Activated naive CD4-positive, alpha-beta T cell treated with anti-CD3 and anti-CD28 coated beads, Interleukin-2, amount 10 ng/mL, durations not matched to agents 7 days and 5 days (primary cell): ENCODE measurements around the gene PI4K2A.
"Not testable (repeated sequence)": the region's sequence is repeated elsewhere in the genome, so short reads cannot be mapped to it uniquely, and the experiment has no call there.

Experiments
- CTCF ChIA-PET: fragments of 350-600 bp; sonication (Branson Sonifier 250); formaldehyde crosslinking; loops from one replicate; lab custom pipeline; 2021; ENCODE audit warnings: antibody characterized with exemption; lab: Charles Lee
- DNase-seq: peaks from one replicate; pipeline ENCODE4 v3.0.0-alpha.2; 2020
- H3K27ac Mint-ChIP-seq: one replicate; pipeline ENCODE4 v1.8.0; 2021; ENCODE audit warnings: mild to moderate bottlenecking, moderate library complexity, mixed read lengths
- H3K27me3 Mint-ChIP-seq: one replicate; pipeline ENCODE4 v1.8.0; 2021; ENCODE audit warnings: mild to moderate bottlenecking, mixed read lengths
- H3K36me3 Mint-ChIP-seq: one replicate; pipeline ENCODE4 v1.8.0; 2021; ENCODE audit warnings: mixed read lengths
- H3K4me1 Mint-ChIP-seq: one replicate; pipeline ENCODE4 v1.8.0; 2021; ENCODE audit warnings: mixed read lengths
- H3K4me3 Mint-ChIP-seq: one replicate; pipeline ENCODE4 v1.8.0; 2021; ENCODE audit warnings: mild to moderate bottlenecking, moderate library complexity, mixed read lengths
- H3K9me3 Mint-ChIP-seq: one replicate; pipeline ENCODE4 v1.8.0; 2021; ENCODE audit warnings: mixed read lengths

Gene PI4K2A

GRCh38 chr10:97687785-97688781 lies 47.6 kb downstream of the PI4K2A start:
- no peak for DNase-seq
- no peaks in the 10 kb centered on the region for H3K36me3 Mint-ChIP-seq
- peaks cover 18% of the 10 kb centered on the region for H3K4me1 Mint-ChIP-seq
- H3K9me3 Mint-ChIP-seq: no peaks in the 10 kb centered on the region
- H3K4me3 Mint-ChIP-seq: peak overlapping the region; percentile 80
- CTCF ChIA-PET: interaction anchor here (0.7 to 6.0 kb wide), 10 partner anchors 9 to 244 kb away, joined by 3 to 32 read pairs (median 7); partner anchors contain the start of gene ZFYVE27
- H3K27ac Mint-ChIP-seq: peak overlapping the region; percentile 22
- peaks cover 16% of the 10 kb centered on the region for H3K27me3 Mint-ChIP-seq

GRCh38 chr10:97689559-97690020 lies 49.1 kb downstream of the PI4K2A start:
- Mint-ChIP-seq H3K36me3 (no peaks in the 10 kb centered on the region), H3K27me3 (peaks cover 16% of the 10 kb centered on the region), H3K9me3 (no peaks in the 10 kb centered on the region), H3K27ac (no peak overlapping the region), H3K4me1 (peaks cover 18% of the 10 kb centered on the region), H3K4me3 (no peak overlapping the region)
- CTCF ChIA-PET: interaction anchor here (1.0 to 6.0 kb wide), 2 partner anchors 12 to 13 kb away, joined by 3 to 32 read pairs; no protein-coding TSS in a partner anchor
- DNase-seq: no peak

GRCh38 chr10:97690133-97690532 lies 49.7 kb downstream of the PI4K2A start:
- no peak for DNase-seq
- CTCF ChIA-PET: interaction anchor here (1.0 to 6.0 kb wide), 2 partner anchors 12 to 13 kb away, joined by 3 to 32 read pairs; no protein-coding TSS in a partner anchor
- Mint-ChIP-seq H3K27me3 (peaks cover 16% of the 10 kb centered on the region), H3K4me1 (peaks cover 18% of the 10 kb centered on the region), H3K27ac (no peak overlapping the region), H3K36me3 (no peaks in the 10 kb centered on the region), H3K9me3 (no peaks in the 10 kb centered on the region), H3K4me3 (no peak overlapping the region)

- CTCF ChIA-PET: interaction anchor here (1.0 to 2.4 kb wide), 3 partner anchors 9 to 11 kb away, joined by 5 to 11 read pairs (median 10); partner anchors contain the start of gene AVPI1
- H3K4me3 Mint-ChIP-seq, H3K27ac Mint-ChIP-seq, H3K4me1 Mint-ChIP-seq, H3K36me3 Mint-ChIP-seq, H3K9me3 Mint-ChIP-seq, DNase-seq: not testable (repeated sequence)
- H3K27me3 Mint-ChIP-seq: peaks cover 19% of the 10 kb centered on the region
These were observed 57.7 kb downstream of the PI4K2A start for GRCh38 chr10:97698072-97698655.

GRCh38 chr10:97701438-97702069 lies 61.1 kb downstream of the PI4K2A start:
- H3K9me3 Mint-ChIP-seq: no peaks in the 10 kb centered on the region
- no peaks in the 10 kb centered on the region for H3K36me3 Mint-ChIP-seq
- no peak overlapping the region for H3K27ac Mint-ChIP-seq
- CTCF ChIA-PET: interaction anchor here (0.9 to 14.9 kb wide), 29 partner anchors 8 to 340 kb away, joined by 3 to 402 read pairs (median 4); partner anchors contain the start of genes ANKRD2, AVPI1, GOLGA7B and MARVELD1
- H3K4me3 Mint-ChIP-seq: no peak overlapping the region
- no peaks in the 10 kb centered on the region for H3K4me1 Mint-ChIP-seq
- peaks cover 27% of the 10 kb centered on the region for H3K27me3 Mint-ChIP-seq
- peak; percentile 65 for DNase-seq

- Mint-ChIP-seq H3K4me1 (no peaks in the 10 kb centered on the region), H3K27me3 (peaks cover 36% of the 10 kb centered on the region), H3K27ac (no peak overlapping the region), H3K4me3 (no peak overlapping the region), H3K9me3 (no peaks in the 10 kb centered on the region), H3K36me3 (no peaks in the 10 kb centered on the region)
- DNase-seq: no peak
- CTCF ChIA-PET: interaction anchor here (0.6 to 14.9 kb wide), 9 partner anchors 13 to 494 kb away, joined by 3 to 402 read pairs (median 6); partner anchors contain the start of genes AVPI1 and ZFYVE27
These were observed 63.1 kb downstream of the PI4K2A start for GRCh38 chr10:97703398-97704067.

- H3K27me3 Mint-ChIP-seq: peaks cover 41% of the 10 kb centered on the region
- no peaks in the 10 kb centered on the region for H3K36me3 Mint-ChIP-seq
These were observed 63.9 kb downstream of the PI4K2A start for GRCh38 chr10:97704341-97704740.

GRCh38 chr10:97705006-97705670 lies 64.7 kb downstream of the PI4K2A start:
- Mint-ChIP-seq H3K4me1 (no peaks in the 10 kb centered on the region), H3K9me3 (no peaks in the 10 kb centered on the region), H3K27me3 (peaks cover 49% of the 10 kb centered on the region), H3K4me3 (no peak overlapping the region), H3K27ac (no peak overlapping the region), H3K36me3 (no peaks in the 10 kb centered on the region)
- no peak for DNase-seq
- CTCF ChIA-PET: interaction anchor here (0.6 to 14.9 kb wide), 7 partner anchors 17 to 337 kb away, joined by 3 to 402 read pairs (median 6); partner anchors contain the start of genes AVPI1 and ZFYVE27

More at GRCh38 chr10:97704341-97704740, 63.9 kb downstream of the PI4K2A start:
- H3K4me1 Mint-ChIP-seq: no peaks in the 10 kb centered on the region
- no peak overlapping the region for H3K4me3 Mint-ChIP-seq
- DNase-seq: no peak
- no peaks in the 10 kb centered on the region for H3K9me3 Mint-ChIP-seq
- H3K27ac Mint-ChIP-seq: no peak overlapping the region
- CTCF ChIA-PET: interaction anchor here (0.6 to 14.9 kb wide), 8 partner anchors 13 to 337 kb away, joined by 3 to 402 read pairs (median 6); partner anchors contain the start of genes AVPI1 and ZFYVE27

- DNase-seq: no peak
- Mint-ChIP-seq H3K27me3 (peaks cover 57% of the 10 kb centered on the region), H3K36me3 (no peaks in the 10 kb centered on the region)
These were observed 66.8 kb downstream of the PI4K2A start for GRCh38 chr10:97707134-97707861.

GRCh38 chr10:97708167-97708566 lies 67.7 kb downstream of the PI4K2A start:
- Mint-ChIP-seq H3K4me3 (no peak overlapping the region), H3K9me3 (no peaks in the 10 kb centered on the region), H3K4me1 (peaks cover 8% of the 10 kb centered on the region), H3K27me3 (peaks cover 63% of the 10 kb centered on the region), H3K27ac (no peak overlapping the region), H3K36me3 (no peaks in the 10 kb centered on the region)
- no peak for DNase-seq
- CTCF ChIA-PET: interaction anchor here (0.8 to 14.9 kb wide), 7 partner anchors 10 to 162 kb away, joined by 3 to 402 read pairs (median 12); partner anchors contain the start of genes AVPI1 and ZFYVE27

More at GRCh38 chr10:97707134-97707861, 66.8 kb downstream of the PI4K2A start:
- Mint-ChIP-seq H3K27ac (no peak overlapping the region), H3K4me1 (peaks cover 3% of the 10 kb centered on the region), H3K4me3 (no peak overlapping the region), H3K9me3 (no peaks in the 10 kb centered on the region)
- CTCF ChIA-PET: interaction anchor here (0.6 to 14.9 kb wide), 5 partner anchors 10 to 39 kb away, joined by 3 to 402 read pairs (median 5); partner anchors contain the start of gene ZFYVE27

- Mint-ChIP-seq H3K4me3 (no peak overlapping the region), H3K4me1 (peaks cover 10% of the 10 kb centered on the region), H3K27ac (no peak overlapping the region), H3K9me3 (no peaks in the 10 kb centered on the region), H3K27me3 (peaks cover 63% of the 10 kb centered on the region), H3K36me3 (no peaks in the 10 kb centered on the region)
- CTCF ChIA-PET: interaction anchor here (0.5 to 14.9 kb wide), 14 partner anchors 8 to 161 kb away, joined by 3 to 402 read pairs (median 8); partner anchors contain the start of genes AVPI1 and ZFYVE27
- DNase-seq: peak; percentile 64
These were observed 68.8 kb downstream of the PI4K2A start for GRCh38 chr10:97708976-97709946.
